ENCODE results near the gene LBP. TPM values are rescaled to one million over a fixed set of nuclear protein-coding genes. Genes with fewer than 3 reads are reported as not detected.

The LBP gene
- total and polyA plus RNA-seq, 2 donors (not counting 1 experiment from before 2014, with no cell fraction given), result 0.08 to 0.17 TPM

DNA sequence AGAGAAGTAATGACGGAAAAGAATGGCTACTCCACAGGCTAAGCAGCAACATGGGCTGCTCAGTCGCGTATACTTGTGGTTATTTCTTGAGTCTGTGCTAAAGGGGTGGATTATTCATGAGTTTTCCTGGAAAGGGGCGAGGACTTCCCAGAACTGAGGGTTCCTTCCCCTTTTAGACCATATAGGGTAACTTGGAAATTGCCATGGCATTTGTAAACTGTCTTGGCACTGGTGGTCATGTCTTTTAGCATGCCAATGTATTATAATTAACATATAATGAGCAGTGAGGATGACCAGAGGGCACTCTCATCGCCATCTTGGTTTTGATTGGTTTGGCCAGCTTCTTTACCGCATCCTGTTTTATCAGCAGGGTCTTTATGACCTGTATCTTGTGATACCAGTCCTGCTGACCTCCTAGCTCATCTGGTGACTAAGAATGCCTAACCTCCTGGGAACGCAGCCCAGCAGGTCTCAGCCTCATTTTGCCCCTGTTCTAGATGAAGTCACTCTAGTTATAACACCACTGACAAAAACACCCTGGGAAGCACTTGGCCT is 11.4 kb downstream of the LBP start:
- no peaks in the 10 kb centered on the region for H4K20me1 ChIP-seq (ENCODE audit: control insufficient read depth, extremely low read depth, insufficient read depth, low read length)
- no peaks in the 10 kb centered on the region for H3K79me2 ChIP-seq (ENCODE audit: control insufficient read depth, insufficient read depth, low read length)
- H3K4me2 ChIP-seq (ENCODE audit: extremely low read depth, insufficient read depth, low read length), result no peak overlapping the region
- H2AFZ ChIP-seq (ENCODE audit: low read length), result no peak overlapping the region
- H3K27ac ChIP-seq (ENCODE audit: insufficient read depth, low read length), result no peak overlapping the region
- H3K9ac ChIP-seq (ENCODE audit: insufficient read depth, low read length), result no peak overlapping the region
- TF ChIP-seq, protein P1, sequence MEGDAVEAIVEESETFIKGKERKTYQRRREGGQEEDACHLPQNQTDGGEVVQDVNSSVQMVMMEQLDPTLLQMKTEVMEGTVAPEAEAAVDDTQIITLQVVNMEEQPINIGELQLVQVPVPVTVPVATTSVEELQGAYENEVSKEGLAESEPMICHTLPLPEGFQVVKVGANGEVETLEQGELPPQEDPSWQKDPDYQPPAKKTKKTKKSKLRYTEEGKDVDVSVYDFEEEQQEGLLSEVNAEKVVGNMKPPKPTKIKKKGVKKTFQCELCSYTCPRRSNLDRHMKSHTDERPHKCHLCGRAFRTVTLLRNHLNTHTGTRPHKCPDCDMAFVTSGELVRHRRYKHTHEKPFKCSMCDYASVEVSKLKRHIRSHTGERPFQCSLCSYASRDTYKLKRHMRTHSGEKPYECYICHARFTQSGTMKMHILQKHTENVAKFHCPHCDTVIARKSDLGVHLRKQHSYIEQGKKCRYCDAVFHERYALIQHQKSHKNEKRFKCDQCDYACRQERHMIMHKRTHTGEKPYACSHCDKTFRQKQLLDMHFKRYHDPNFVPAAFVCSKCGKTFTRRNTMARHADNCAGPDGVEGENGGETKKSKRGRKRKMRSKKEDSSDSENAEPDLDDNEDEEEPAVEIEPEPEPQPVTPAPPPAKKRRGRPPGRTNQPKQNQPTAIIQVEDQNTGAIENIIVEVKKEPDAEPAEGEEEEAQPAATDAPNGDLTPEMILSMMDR (conservative IDR thresholded peaks at IDR 0.05 in 1 of 2, IDR thresholded peaks at IDR 0.05 in 1 of 2; ENCODE audit: low read depth in 1 of 2, low read length in 2 of 2), result no peak
- TF ChIP-seq EZH2 (IDR thresholded peaks at IDR 0.05; ENCODE audit: low read length, missing control alignments), result no peak
- no peaks in the 10 kb centered on the region for H3K27me3 ChIP-seq (ENCODE audit: control insufficient read depth, insufficient read depth, low read length)
- no peaks in the 10 kb centered on the region for H3K4me1 ChIP-seq (ENCODE audit: control insufficient read depth, extremely low read depth, insufficient read depth, low read length)
- H3K4me3 ChIP-seq (replicated peaks in 1 of 4; ENCODE audit: control extremely low read depth in 1 of 4, insufficient read depth in 1 of 4, low read depth in 3 of 4, low read length in 4 of 4), result no peak overlapping the region
- no peaks in the 10 kb centered on the region for H3K36me3 ChIP-seq (ENCODE audit: control insufficient read depth, insufficient read depth, low read length)
- H3K9me3 ChIP-seq (ENCODE audit: control insufficient read depth, insufficient read depth, low read depth, low read length), result no peaks in the 10 kb centered on the region
- DNase-seq (ENCODE audit: low read depth in 2 of 2), result peak in 1 of 2 donors; percentile 28

DNA sequence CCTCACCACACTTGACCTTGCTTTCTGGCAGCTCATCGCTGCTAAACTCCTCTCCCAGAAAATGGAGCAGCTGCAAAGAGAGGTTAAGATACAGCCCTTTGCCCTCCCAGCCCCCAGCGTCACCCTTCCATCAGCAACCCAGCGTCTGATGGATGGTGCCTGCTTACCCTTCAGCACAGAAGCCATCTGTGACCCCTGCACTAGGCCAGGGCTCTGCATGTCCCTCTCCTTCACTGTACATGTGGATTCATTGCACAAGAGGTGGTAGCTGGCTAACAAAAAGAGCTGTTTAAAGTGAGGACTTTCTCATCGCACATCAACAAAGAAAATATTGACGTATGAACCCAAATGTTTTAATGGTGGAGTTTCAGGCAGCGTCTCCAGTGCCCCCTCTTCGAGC is 12.3 kb downstream of the LBP start:
- Histone ChIP-seq H3K4me1 (ENCODE audit: control insufficient read depth, extremely low read depth, insufficient read depth, low read length) (no peaks in the 10 kb centered on the region), H3K9ac (ENCODE audit: insufficient read depth, low read length) (no peak overlapping the region), H3K36me3 (ENCODE audit: control insufficient read depth, insufficient read depth, low read length) (no peaks in the 10 kb centered on the region), H2AFZ (ENCODE audit: low read length) (no peak overlapping the region), H3K27ac (ENCODE audit: insufficient read depth, low read length) (no peak overlapping the region), H3K27me3 (ENCODE audit: control insufficient read depth, insufficient read depth, low read length) (no peaks in the 10 kb centered on the region), H3K79me2 (ENCODE audit: control insufficient read depth, insufficient read depth, low read length) (no peaks in the 10 kb centered on the region), H3K4me2 (ENCODE audit: extremely low read depth, insufficient read depth, low read length) (no peak overlapping the region), H4K20me1 (ENCODE audit: control insufficient read depth, extremely low read depth, insufficient read depth, low read length) (no peaks in the 10 kb centered on the region), H3K9me3 (ENCODE audit: control insufficient read depth, insufficient read depth, low read depth, low read length) (no peaks in the 10 kb centered on the region), H3K4me3 (replicated peaks in 1 of 4; ENCODE audit: control extremely low read depth in 1 of 4, insufficient read depth in 1 of 4, low read depth in 3 of 4, low read length in 4 of 4) (no peak overlapping the region)
- DNase-seq (ENCODE audit: low read depth in 2 of 2), result no peak
- no peak for TF ChIP-seq EZH2 (IDR thresholded peaks at IDR 0.05; ENCODE audit: low read length, missing control alignments)
- TF ChIP-seq, protein P1 (conservative IDR thresholded peaks at IDR 0.05 in 1 of 2, IDR thresholded peaks at IDR 0.05 in 1 of 2; ENCODE audit: low read depth in 1 of 2, low read length in 2 of 2), result no peak

DNA sequence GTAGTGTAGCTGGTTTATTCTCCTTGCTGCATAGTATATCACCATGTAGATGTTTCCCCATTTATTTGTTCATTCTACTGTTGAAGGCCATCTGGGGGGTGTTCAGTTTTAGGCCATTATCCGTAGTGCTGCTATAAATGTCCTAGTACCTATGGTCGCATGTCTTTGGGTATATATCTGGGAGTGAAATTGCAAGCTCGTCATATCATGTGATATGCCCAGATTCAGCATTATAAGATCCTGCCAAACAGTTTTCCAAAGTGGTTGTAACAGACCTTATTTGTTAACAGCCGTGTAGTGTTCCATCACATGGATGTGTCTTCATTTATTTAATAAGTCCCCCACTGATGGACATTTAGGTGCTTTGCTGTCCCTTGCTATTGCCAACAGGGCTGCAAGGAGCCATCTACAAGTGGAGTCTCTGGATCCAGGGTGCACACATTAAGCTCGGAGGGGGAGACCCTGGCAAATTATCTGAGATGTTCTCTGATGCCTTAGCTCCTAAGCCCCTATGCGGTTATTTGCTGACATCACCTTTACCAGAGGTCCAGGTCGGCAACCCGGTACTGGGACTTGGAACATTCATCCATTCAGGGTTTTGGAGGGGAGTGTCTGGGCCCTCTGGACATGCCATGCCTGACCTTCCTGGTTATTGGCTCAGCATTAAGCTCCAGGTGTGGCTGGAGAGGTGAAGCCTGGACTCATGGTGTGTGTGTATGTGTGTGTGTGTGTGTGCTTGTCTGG is 16.9 kb downstream of the LBP start:
- DNase-seq (ENCODE audit: low read depth in 2 of 2), result no peak
- H2AFZ ChIP-seq (ENCODE audit: low read length), result no peak overlapping the region
- H3K4me3 ChIP-seq (replicated peaks in 1 of 4; ENCODE audit: control extremely low read depth in 1 of 4, insufficient read depth in 1 of 4, low read depth in 3 of 4, low read length in 4 of 4), result no peak overlapping the region
- no peaks in the 10 kb centered on the region for H3K4me1 ChIP-seq (ENCODE audit: control insufficient read depth, extremely low read depth, insufficient read depth, low read length)
- H3K27ac ChIP-seq (ENCODE audit: insufficient read depth, low read length), result no peak overlapping the region
- H3K9me3 ChIP-seq (ENCODE audit: control insufficient read depth, insufficient read depth, low read depth, low read length), result no peaks in the 10 kb centered on the region
- no peak for TF ChIP-seq EZH2 (IDR thresholded peaks at IDR 0.05; ENCODE audit: low read length, missing control alignments)
- TF ChIP-seq, protein P1 (conservative IDR thresholded peaks at IDR 0.05 in 1 of 2, IDR thresholded peaks at IDR 0.05 in 1 of 2; ENCODE audit: low read depth in 1 of 2, low read length in 2 of 2), result no peak
- H4K20me1 ChIP-seq (ENCODE audit: control insufficient read depth, extremely low read depth, insufficient read depth, low read length), result no peaks in the 10 kb centered on the region
- no peaks in the 10 kb centered on the region for H3K36me3 ChIP-seq (ENCODE audit: control insufficient read depth, insufficient read depth, low read length)
- no peak overlapping the region for H3K9ac ChIP-seq (ENCODE audit: insufficient read depth, low read length)
- H3K79me2 ChIP-seq (ENCODE audit: control insufficient read depth, insufficient read depth, low read length), result no peaks in the 10 kb centered on the region
- H3K27me3 ChIP-seq (ENCODE audit: control insufficient read depth, insufficient read depth, low read length), result peaks cover 8% of the 10 kb centered on the region
- H3K4me2 ChIP-seq (ENCODE audit: extremely low read depth, insufficient read depth, low read length), result no peak overlapping the region

Data from fibroblast of lung (primary cell).